Activated CD4-positive, alpha-beta T cell treated with anti-CD3 and anti-CD28 coated beads, Interleukin-2, Interleukin-4, amounts not matched to agents 100 ng/mL and 50 ng/mL, durations not matched to agents 16 hours and 8 hours (primary cell): Measurements from ENCODE around the gene PPP1R18.

Source experiments
- DNase-seq: peaks from one replicate; pipeline ENCODE4 v3.0.0-alpha.2; 2020; ENCODE audit warnings: low spot score

Gene PPP1R18

GRCh38 chr6:30689022-30689865 is 2.8 kb upstream of the PPP1R18 start:
- DNase-seq, result no peak

GRCh38 chr6:30688569-30688968 is 2.1 kb upstream of the PPP1R18 start:
- no peak for DNase-seq

- DNase-seq, result no peak
Observed at GRCh38 chr6:30687659-30688431, 1.4 kb upstream of the PPP1R18 start.

GRCh38 chr6:30686908-30687658 is 638 bp upstream of the PPP1R18 start:
- DNase-seq, result peak; percentile 83

GRCh38 chr6:30685157-30686008 is 1.1 kb downstream of the PPP1R18 start:
- peak; percentile 46 for DNase-seq

GRCh38 chr6:30684386-30685156 is 1.9 kb downstream of the PPP1R18 start:
- peak; percentile 74 for DNase-seq

- no peak for DNase-seq
Observed at GRCh38 chr6:30683980-30684338, 2.5 kb downstream of the PPP1R18 start.

GRCh38 chr6:30683183-30683979 is 3.1 kb downstream of the PPP1R18 start:
- DNase-seq, result no peak

GRCh38 chr6:30682143-30683117 is 4.0 kb downstream of the PPP1R18 start:
- DNase-seq, result peak; percentile 94

- DNase-seq, result no peak
Observed at GRCh38 chr6:30681766-30682142, 4.7 kb downstream of the PPP1R18 start.

GRCh38 chr6:30679765-30680535 is 6.5 kb downstream of the PPP1R18 start:
- no peak for DNase-seq

- DNase-seq, result peak; percentile 94
Observed at GRCh38 chr6:30678964-30679726, 7.3 kb downstream of the PPP1R18 start.

GRCh38 chr6:30676660-30677285 is 9.7 kb downstream of the PPP1R18 start:
- DNase-seq, result no peak

- DNase-seq, result peak; percentile 96
Observed at GRCh38 chr6:30672445-30673253, 13.8 kb downstream of the PPP1R18 start, which contains the start of gene DHX16. Gene DHX16, minus strand, starts transcription at chr6:30673006. Its CDS starts 165 bp downstream, at chr6:30672841.

- no peak for DNase-seq
Observed at GRCh38 chr6:30670760-30671527, 15.5 kb downstream of the PPP1R18 start.
